Stimulated activated CD4-positive, alpha-beta T cell treated with anti-CD3 and anti-CD28 coated beads, TNF-alpha, amount 100 ng/mL, for 4 hours (primary cell): Measurements from ENCODE around the gene SGCD.
"Not testable (repeated sequence)": the region's sequence is repeated elsewhere in the genome, so short reads cannot be mapped to it uniquely, and the experiment has no call there.

Source experiments
- DNase-seq, 3 experiments: peaks; one replicate each; pipeline ENCODE4 v3.0.0-alpha.2; 2020; ENCODE audit warnings: low read depth in 3 of 3

Gene SGCD

DNA sequence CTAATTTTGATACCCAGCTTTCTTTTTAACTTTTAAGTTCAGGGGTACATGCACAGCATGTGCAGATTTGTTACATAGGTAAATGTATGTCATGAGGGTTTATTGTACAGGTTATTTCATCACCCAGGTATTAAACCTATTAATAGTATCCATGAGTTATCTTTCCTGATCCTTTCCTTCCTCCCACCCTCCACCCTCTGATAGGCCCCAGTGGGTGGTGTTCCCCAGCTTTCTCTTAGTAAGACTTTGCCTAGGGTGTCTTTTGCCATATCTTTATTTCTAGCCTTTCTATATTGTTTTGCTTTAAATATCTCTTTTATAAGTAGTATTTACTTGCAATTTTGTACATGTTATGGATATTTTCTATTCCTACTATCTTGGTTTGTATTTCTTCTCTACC, 243.7 kb downstream of the SGCD start:
- no peak for DNase-seq

DNA sequence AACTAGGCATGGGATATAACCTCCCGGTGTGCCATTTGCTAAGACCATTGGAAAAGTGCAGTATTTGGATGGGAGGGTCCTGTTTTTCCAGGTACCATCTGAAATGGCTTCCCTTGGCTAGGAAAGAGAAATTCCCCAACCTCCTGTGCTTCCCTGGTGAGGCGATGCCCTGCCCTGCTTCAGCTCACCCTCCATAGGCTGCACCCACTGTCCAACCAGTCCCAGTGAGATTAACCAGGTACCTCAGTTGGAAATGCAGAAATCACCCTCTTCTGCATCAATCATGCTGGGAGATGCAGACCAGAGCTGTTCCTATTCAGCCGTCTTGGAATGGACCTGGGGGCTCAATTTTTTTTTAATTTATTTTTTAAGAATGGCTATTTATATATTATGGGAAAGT, 254.8 kb downstream of the SGCD start:
- DNase-seq = no peak

DNA sequence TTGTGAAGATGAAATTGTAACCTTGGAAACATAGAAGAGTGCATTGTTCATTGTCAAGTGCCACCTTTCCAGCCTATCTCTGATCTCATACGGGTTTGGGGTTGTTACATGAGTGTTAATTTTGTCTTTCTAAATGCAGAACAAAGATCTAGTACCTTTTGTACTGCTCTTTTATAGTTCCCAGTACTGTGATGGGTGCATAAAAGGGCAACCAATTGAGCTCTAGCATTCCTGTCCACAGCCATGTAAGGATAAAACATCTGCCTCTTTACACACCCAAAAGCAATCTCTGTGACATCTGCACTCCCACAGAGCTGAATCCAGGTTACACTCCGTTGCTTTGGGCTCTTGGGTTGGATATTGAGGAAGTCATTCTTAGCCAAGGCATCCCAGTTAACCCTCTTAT, 255.2 kb downstream of the SGCD start:
- DNase-seq = no peak

DNA sequence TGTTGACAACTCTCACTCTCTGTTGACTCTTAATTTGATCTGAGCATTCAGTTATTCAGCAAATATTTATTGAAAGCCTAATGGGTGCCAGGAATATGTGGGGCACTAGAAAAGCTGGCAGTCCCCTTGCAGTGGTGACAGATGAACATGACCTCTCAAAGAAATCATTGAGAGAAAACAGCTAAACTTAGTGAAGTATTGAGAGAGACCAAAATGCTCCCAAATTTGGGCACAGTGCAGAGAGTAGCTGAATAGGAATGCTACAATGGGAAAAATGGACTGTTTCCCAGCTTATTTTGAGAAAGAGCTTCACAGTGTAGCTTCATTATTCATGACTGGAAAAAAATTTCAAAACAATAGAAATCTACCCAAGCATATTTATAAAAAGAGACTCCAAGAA, 257.9 kb downstream of the SGCD start:
- DNase-seq = no peak

DNA sequence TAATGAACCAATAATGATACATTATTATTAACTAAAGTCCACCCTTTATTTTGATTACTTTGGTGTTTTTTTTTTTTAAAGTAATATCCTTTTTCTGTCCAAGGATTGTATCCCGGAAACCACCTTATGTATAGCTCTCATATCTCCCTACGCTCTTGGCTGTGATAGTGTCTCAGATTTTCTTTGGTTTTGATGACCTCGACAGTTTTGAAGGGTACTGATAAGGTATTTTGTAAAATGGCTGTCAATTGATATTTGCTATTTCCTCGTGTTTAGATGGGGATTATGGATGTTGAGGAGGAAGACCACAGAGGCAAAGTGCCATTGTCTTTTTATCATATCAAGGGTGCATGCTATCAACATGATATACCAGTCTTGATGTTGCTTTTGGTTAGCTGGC, 259.0 kb downstream of the SGCD start:
- DNase-seq = no peak

DNA sequence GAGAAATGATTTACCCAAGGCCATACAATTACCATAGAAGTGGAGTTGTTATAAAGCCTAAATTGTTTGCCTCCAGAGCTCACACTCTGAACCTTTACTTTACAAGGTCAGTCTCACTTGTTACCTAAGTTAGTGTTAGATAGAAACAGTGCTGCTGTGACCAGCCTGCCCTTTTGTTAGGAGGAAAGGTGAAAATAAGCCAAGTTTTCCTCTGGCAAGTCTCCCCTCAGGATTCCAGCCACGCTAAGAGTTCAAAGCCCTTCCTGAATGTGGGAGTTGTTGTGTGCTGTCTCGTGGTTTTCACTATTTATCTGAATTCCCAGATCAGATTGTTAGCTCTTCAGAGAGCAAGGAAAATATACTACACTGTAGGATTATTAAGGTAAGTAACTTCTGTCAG, 260.0 kb downstream of the SGCD start:
- DNase-seq = no peak

DNA sequence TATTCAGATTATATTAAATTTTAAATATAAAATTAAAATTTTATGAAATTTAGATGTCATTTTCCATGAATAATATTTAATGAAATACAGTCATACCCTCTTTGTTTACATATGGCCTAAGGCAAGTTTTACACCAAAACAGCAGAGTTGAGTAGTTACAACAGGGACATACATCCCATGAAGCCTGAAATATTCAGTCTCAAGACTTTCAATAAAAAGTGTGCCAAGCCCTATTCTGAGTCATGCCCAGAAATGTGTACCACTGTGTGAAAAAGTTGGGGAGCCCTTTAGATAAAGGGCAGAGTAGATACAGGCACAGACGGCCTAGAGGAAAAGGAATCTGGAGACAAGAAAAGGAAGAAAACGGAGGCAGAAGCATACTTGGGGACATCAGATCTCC, 261.3 kb downstream of the SGCD start:
- no peak for DNase-seq

DNA sequence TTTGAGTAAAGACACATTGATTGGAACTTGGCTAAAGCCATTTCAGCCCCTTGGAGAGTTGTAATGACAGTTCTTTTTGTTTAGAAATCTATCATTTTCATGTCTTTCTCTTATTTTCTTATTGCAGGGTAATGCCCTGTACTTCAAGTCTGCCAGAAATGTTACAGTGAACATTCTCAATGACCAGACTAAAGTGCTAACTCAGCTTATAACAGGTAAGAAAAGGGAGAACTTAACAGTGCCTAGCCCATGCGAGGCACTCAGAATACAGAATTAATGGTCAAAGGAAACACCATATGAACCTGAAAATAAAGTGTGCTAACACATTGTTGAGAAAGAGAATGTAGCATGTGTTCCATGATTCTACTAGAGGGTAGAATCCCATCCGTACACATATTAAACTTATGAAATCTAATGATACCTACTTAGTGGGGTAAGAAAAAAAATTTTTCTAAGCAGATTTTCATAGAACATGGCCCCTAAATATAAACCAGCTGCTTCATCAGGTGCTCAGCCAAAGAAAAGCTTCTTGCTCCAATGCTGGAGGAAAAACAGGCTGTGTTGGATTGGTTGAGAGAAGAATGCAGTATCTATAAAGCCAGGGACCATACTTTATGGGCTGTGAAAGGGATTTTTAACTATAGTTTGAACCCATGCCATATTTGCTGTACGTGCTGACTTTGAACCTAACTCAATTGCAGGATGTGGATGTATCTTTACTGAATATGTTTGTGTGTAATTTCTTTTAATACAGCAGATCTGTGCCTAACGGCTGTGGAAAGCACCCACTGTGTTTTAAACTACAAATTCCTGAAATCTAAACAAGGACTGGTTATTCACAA, 262.4 kb downstream of the SGCD start:
- no peak for DNase-seq

DNA sequence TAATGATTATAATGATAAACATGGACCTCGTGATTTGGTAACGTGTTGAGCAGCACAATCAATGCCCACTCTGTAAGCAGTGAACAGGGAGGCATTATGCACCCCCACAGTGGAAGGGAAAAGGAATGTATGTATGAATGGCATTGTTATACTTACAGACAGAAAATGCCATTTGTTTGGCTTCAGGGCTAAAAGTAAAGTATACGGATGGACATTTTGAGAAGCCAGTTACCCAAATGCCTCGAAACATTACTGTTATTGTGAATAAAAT, 262.9 kb downstream of the SGCD start:
- no peak for DNase-seq

DNA sequence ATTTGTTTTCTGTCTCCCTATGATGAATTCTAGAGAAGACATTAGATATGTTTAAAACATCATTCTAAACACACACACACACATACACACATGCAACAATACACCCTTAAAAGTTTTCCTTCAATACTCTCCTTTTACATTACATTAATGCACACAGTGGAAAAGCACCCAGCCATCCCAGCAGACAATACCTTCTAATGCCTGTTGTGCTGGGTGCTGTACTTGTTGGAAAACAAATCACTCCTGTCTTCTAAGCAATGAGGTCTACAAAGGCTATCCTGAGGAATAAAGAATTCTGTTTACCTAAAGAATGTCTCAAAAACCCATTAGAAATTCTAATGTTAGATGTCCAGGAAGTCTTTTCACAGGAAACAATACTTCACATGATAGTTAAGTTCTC, 264.0 kb downstream of the SGCD start:
- DNase-seq = no peak

DNA sequence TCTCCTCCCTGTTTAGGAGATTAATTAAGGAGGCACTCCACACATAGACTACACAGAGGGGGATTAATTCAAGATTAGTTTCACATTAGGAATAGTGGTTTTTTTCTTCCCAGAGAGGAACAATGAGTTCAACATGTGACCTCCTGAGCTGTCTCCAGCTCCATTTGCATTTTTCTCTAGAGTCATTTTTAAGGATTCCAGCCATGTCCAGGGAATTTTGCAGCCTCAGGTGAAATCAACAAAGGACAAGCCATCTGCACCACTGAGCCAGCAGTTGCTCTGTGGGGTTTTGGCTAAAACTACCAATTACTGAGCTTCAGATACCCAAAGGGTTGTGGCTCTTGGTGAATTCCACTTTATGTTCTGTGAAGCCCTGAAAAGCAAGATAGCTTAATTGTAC, 264.7 kb downstream of the SGCD start:
- DNase-seq = no peak

DNA sequence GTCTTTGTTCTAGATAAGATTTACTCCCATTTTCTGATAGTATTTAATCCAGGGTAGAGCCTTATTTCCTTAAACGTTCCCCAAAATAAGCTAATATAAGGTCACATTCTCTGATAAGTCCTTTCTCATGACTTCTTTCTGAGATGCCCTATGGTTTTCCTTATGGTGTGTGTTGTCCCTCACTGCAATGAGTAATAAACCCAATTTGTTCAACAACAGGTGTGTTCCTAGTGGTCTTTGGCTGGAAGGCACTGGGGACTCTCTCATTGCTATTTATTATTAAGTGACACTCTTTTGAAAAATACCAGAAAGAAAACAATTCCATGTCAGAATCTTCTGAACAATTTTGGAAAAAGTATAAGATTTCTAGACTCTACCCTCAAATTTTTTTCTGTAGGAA, 266.6 kb downstream of the SGCD start:
- DNase-seq = no peak

DNA sequence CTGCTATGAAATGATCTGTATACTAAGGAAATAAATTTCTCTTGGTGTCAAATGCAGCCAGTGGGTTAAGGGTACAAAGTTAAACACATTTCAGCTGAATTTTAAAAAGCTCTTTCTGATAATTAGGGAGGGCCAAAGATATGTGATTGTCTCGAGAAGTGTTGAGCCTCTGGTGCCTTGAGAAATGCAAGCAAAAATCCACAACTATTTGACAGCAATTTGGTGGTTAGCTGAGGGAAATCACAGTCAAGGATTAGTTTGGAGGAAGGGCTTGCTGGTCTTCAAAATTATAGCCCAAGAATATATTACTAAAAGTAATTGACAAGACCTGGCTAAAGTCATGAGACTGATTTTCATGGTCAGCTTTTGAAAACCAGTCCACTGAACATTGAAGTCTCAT, 267.4 kb downstream of the SGCD start:
- no peak for DNase-seq

DNA sequence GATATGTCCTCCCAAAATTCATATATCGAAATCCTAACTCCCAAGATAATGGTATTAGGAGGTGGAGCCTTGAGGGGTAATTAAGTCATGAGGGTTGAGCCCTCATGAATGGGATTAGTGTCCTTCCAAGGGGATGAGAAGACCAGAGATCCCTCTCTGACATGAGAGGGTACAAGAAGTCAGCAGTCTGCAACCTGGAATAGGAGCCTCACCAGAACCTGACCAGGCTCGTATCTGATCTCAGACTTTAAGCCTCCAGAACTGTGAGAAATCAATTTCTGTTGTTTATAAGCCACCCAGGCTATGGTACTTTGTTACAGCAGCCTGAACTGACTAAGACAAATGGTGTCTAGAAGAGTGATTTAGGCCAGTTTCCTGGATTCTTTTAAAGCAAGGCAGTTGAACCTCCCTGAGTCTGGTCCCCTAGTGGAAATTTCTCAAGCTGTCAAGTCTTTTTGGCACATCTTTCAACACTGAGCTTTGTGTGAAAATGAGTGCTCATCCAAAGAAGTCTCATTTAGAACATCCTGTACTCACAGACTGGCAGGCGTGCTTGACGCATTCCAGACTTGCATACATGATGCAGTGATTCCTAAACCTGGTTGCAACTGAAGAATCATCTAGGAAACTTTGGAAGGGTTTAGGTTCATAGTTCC, 268.3 kb downstream of the SGCD start:
- no peak for DNase-seq

DNA sequence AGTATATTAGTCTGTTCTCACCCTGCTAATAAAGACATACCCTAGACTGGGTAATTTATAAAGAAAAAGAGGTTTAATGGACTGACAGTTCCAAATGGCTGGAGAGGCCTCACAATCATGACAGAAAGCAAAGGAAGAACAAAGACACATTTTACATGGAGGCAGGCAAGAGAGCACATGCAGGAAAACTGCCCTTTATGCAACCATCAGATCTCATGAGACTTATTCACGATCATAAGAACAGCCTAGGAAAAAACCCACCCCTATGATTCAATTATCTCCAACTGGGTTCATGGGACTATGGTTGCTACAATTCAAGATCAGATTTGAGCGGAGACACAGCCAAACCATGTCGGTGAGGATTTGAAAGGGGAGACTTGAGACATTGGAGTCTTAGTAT, 270.3 kb downstream of the SGCD start:
- DNase-seq = no peak

DNA sequence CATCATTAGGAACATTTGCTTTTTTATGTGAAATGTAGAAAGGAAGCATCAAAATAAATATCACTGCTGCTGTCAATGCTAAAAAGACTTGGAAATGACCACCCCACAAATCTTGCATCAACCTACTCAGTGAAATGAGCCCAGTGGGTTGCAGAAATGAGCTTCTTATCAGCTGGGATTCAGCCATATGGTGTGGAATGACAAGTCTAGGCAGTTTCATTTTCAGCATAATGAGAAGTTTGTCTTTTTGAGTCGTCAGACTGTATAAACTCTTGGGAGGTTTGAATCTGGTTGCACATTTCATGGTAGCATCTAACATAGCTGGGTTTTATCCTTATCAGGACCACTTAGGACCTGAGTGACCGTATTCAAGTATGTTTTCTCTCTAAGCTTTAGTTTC, 272.0 kb downstream of the SGCD start:
- DNase-seq = no peak

DNA sequence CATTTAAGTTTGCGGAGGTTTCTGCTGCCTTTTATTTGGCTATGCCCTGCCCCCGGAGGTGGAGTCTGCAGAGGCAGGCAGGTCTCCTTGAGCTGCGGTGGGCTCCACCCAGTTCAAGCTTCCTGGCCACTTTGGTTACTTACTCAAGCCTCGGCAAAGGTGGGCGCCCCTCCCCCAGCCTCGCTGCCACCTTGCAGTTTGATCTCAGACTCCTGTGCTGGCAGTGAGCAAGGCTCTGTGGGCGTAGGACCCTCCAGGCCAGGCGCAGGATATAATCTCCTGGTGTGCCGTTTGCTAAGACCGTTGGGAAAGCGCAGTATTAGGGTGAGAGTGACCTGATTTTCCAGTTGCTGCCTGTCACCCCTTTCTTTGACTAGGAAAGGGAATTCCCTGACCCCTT, 283.6 kb downstream of the SGCD start:
- not testable (repeated sequence) for DNase-seq

DNA sequence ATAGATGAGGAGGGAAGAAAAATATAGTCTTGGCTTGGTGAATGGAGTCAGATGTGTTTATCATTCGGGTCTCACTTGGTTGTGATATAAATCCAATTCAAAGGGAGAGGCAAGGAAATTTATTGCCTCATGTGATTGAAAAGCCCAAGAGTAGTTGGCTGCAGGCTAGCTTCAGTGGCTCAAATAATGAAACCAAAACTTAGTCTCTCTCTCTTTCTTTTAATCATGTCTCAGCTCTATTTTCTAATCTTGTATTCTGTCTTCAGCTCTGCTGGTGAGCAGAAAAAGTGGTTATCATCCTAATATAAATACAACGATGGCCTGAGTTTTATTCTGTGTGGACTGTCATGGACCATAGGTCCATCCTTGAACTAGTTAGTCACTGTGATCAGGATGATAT, 288.9 kb downstream of the SGCD start:
- no peak for DNase-seq

DNA sequence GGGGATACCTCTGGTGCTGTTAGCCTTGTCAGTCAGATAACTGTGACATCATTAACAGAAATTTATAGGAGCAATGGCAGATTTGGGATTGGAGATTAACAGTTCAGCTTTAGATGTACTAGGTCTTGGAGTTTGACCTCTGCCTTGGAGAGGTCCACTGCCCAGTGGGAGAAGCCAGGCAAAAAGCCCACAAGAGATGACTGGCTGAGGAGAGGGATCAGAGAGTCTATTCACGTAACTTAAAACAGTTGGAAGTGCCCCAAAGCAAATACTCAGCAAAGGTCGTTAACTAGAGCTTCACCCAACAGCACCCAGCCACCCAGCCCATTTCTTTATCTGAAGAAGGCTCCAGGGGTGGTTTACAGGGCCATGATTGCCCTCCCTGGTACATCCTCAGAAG, 290.5 kb downstream of the SGCD start:
- no peak for DNase-seq

DNA sequence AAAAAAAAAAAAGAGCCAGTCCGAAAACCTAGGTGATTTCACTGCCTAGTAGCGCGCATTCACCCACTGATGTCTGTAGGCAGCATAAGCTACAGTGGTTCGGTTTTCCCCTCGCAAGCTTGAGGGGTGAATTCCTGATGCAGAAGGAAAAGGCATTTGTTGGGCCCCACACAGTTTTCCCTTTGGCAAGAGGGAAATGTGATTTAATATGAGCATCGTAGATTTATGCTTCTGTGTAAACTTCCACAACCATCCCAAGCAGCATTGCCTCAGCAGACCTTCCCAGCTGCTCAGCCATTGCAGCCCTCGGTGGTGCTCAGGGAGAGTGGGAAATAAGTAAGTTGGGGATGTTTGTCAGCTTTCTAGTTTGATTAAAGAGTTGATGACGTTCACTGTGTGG, 291.6 kb downstream of the SGCD start:
- DNase-seq = no peak

DNA sequence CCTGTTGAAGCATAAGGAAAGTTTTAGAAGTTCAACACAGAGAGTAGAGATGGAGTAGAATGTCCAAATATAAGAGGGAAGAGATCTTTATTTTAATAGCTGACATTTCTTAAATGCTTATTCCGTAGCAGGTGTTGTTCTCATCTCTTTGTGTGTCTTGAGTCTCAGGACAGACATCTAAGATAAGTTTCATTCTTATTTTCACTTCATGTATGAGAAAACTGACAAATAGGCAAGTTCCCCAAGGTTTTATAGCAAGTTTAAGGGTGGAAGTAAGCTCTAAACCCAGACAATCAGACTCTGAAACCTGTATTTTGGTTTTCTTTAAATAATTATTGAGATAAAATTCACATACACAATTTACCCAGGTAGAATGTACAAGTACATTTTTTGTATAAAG, 294.8 kb downstream of the SGCD start:
- DNase-seq = no peak

DNA sequence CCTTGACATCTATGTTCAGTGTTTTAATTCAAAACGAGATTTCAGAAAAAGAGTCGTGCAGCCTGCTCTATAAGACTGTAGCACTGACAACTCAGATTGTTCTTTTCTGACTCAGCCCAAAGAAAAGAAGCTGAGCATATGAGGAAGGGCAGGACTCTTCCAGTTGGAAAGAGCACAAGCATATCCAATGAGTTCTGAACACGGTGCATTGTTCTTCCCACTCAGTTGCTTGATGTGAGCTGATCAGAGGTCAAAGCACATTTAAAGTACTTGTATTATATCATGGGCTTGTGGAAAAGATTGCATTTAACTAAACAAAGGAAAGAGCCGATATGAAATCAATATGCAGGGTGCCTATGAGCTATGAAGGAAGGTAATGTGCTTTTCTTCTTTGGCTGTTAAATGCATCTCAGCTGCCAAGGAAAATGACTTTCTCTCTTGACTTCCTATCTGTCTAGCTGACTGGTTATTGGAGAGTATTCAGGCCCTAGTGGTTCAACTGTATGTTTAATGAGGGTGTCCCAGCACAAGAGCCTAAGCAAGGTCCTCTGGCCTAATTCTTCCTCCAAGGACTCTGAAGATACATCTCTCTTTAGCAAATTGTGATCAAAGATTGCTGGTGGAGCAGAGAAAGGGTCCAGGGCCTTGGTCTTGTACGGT, 296.5 kb downstream of the SGCD start:
- no peak for DNase-seq

DNA sequence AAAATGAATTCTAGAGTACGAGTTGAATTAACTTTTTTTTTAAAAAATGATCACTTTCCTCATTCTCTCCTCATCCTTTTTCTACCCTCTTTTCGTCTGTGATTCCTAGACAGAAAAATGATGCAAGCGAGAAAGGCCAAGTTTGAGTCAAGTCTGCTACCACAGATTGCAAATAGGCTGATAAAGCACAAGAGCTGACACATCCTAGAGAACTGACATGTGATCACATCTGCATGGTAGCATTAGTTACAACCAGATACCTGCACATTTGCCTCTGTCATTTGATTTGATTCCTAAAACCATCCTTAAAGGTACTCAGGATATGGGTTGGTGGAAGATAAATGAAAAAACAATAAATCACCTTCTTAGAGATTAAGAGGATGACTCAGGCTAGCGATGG, 297.7 kb downstream of the SGCD start:
- no peak for DNase-seq
